Spleen (tissue), 11 donors: ENCODE measurements around the gene ANKRD33. TPM values are rescaled to one million over a fixed set of nuclear protein-coding genes. Genes with fewer than 3 reads are reported as not detected.

Source experiments
- DNase-seq: peaks from one replicate; pipeline ENCODE4 v3.0.0-alpha.2; 2020
- H3K27ac ChIP-seq, 8 donors: fragments of 200-600 bp; sonication (generic) in 7 of 8; 1 replicate in 4 of 8; 2 replicates in 4 of 8; pipeline versions ENCODE4 v1.5.0 to v1.8.0; 2016 to 2021; ENCODE audit warnings: inconsistent platforms in 4 of 8, mild to moderate bottlenecking in 4 of 8, moderate library complexity in 1 of 8
- H3K27me3 ChIP-seq, 7 donors: fragments of 200-600 bp; sonication (generic) in 6 of 7; replicated peaks in 1 of 7; 1 replicate in 4 of 7; 2 replicates in 3 of 7; pipeline versions ENCODE4 v1.5.0 to v1.8.0; 2016 to 2021; ENCODE audit warnings: inconsistent platforms in 3 of 7, mild to moderate bottlenecking in 1 of 7
- H3K36me3 ChIP-seq, 6 donors: fragments of 200-600 bp; sonication (generic) in 5 of 6; 1 replicate in 4 of 6; 2 replicates in 2 of 6; pipeline versions ENCODE4 v1.5.0 to v1.8.0; 2016 to 2021; ENCODE audit warnings: inconsistent platforms in 2 of 6
- H3K4me1 ChIP-seq, 6 donors: fragments of 200-600 bp; sonication (generic) in 5 of 6; 1 replicate in 3 of 6; 2 replicates in 3 of 6; pipeline versions ENCODE4 v1.5.0 to v1.8.0; 2016 to 2021; ENCODE audit warnings: inconsistent platforms in 3 of 6
- H3K4me3 ChIP-seq, 8 donors: fragments of 200-600 bp; sonication (generic) in 7 of 8; 1 replicate in 4 of 8; 2 replicates in 4 of 8; pipeline versions ENCODE4 v1.5.0 to v1.8.0; 2016 to 2021; ENCODE audit warnings: inconsistent platforms in 4 of 8, mild to moderate bottlenecking in 4 of 8, moderate library complexity in 2 of 8
- H3K9me3 ChIP-seq, 8 donors: fragments of 200-600 bp; sonication (generic) in 7 of 8; 1 replicate in 4 of 8; 2 replicates in 4 of 8; pipeline versions ENCODE4 v1.5.0 to v1.8.0; 2016 to 2021; ENCODE audit warnings: inconsistent platforms in 4 of 8
- CTCF ChIP-seq, 11 experiments: fragments of 200-600 bp in 7 of 11; fragments of 450-650 bp in 4 of 11; sonication (generic) in 4 of 11; IDR thresholded peaks in 8 of 11; conservative IDR thresholded peaks in 3 of 11; 1 replicate in 7 of 11; 2 replicates in 4 of 11; pipeline versions ENCODE4 v1.4.0 to v1.8.0; 2016 to 2021; ENCODE audit warnings: antibody characterized with exemption in 11 of 11, inconsistent platforms in 4 of 11, mild to moderate bottlenecking in 1 of 11
- POLR2A ChIP-seq, 3 donors: fragments of 450-650 bp; IDR thresholded peaks; one replicate each; pipeline ENCODE4 v1.5.1; 2017; ENCODE audit warnings: antibody characterized with exemption in 3 of 3, mild to moderate bottlenecking in 1 of 3
- POLR2AphosphoS5 ChIP-seq, 3 donors: sonication (generic); formaldehyde crosslinking; IDR thresholded peaks; one replicate each; pipeline ENCODE4 v1.5.1; 2017; ENCODE audit warnings: antibody characterized with exemption in 3 of 3
- WGBS, 5 donors: extraction: QIAGEN DNeasy Blood & Tissue Kit in 3 of 5; methylation state at CpG; one replicate each; pipeline versions ENCODE4 v1.1.5 to v1.1.7; 2013 to 2018; 5-methylcytosine and 5-hydroxymethylcytosine counted together
- intact Hi-C: fragments of 100-400 bp; cut with DNase I; formaldehyde crosslinking; loops from one replicate; pipeline ENCODE4 v1.15.0; 2023; ENCODE audit warnings: low total_unique reads
- polyA plus RNA-seq, 3 donors: library from polyadenylated mRNA; stranded (reverse); fragments of 200-250 nt; gene quantifications; one replicate each; pipeline ENCODE4 v1.2.1, GENCODE V29; 2013
- total RNA-seq, 7 donors: library from RNA; depleted of rRNA in 3 of 7; stranded (reverse); fragments of >200 nt in 3 of 7; fragmentation: NEBNext Ultra II Directional in 4 of 7; extraction: Animal tissue kit (Norgen Biotek cat#: 25700) in 4 of 7; gene quantifications; one replicate each; pipeline versions ENCODE4 v1.1.0 to v1.2.1, GENCODE V29; 2016 to 2021
- donor health status: healthy with polysubstance abuse.
- donor health status: DM: no; HTN: no; CAD: no; lungs with moderate emphysema.
- donor health status: DM: no; HTN: no; CAD: no.
- donor health status: Bipolar disorder and iron deficiency.
- donor health status: healthy.
- donor health status: DM: no; HTN: no; CAD: no.
- donor health status: DM: yes; HTN: yes; CAD: no.

The ANKRD33 gene
- total and polyA plus RNA-seq, 10 donors = not detected

GRCh38 chr12:51886021-51886710 lies 1.7 kb upstream of the ANKRD33 start:
- DNase-seq = peak; percentile 86
- TF ChIP-seq POLR2A (IDR thresholded peaks at IDR 0.05) = peak in 1 of 3 donors; percentile 20
- no peak for TF ChIP-seq CTCF (IDR thresholded peaks at IDR 0.05 in 8 of 11, conservative IDR thresholded peaks at IDR 0.05 in 3 of 11)
- peak in 2 of 3 donors; percentile 37 to 96 for TF ChIP-seq POLR2AphosphoS5 (IDR thresholded peaks at IDR 0.05)
- Histone ChIP-seq H3K27ac (peak overlapping the region; percentile 8 to 79 (median 70)), H3K9me3 (peaks cover 0 to 4% (median 0%) of the 10 kb centered on the region in 8 donors), H3K4me1 (peaks cover 3 to 40% (median 25%) of the 10 kb centered on the region in 6 donors), H3K36me3 (no peaks in the 10 kb centered on the region), H3K4me3 (peak overlapping the region in 1 of 8 donors; percentile 11), H3K27me3 (no peaks in the 10 kb centered on the region)
- intact Hi-C loops = no loop called here
- 45 to 51% (median 47%) methylated on average over 10 of the region's 10 CpGs for WGBS, 5 donors

GRCh38 chr12:51888316-51889215 lies 663 bp downstream of the ANKRD33 start:
- intact Hi-C loops = no loop called here
- 71 to 84% (median 79%) methylated on average over 13 to 15 of the region's 15 CpGs for WGBS, 5 donors
- Histone ChIP-seq H3K9me3 (peaks cover 0 to 4% (median 0%) of the 10 kb centered on the region in 8 donors), H3K27me3 (no peaks in the 10 kb centered on the region), H3K4me3 (no peak overlapping the region), H3K27ac (no peak overlapping the region), H3K36me3 (no peaks in the 10 kb centered on the region), H3K4me1 (peaks cover 3 to 35% (median 25%) of the 10 kb centered on the region in 6 donors)
- TF ChIP-seq POLR2A (IDR thresholded peaks at IDR 0.05) (no peak), POLR2AphosphoS5 (IDR thresholded peaks at IDR 0.05) (no peak), CTCF (IDR thresholded peaks at IDR 0.05 in 8 of 11, conservative IDR thresholded peaks at IDR 0.05 in 3 of 11) (no peak)
- no peak for DNase-seq

- Histone ChIP-seq H3K27ac (no peak overlapping the region), H3K4me3 (no peak overlapping the region), H3K9me3 (peaks cover 0 to 4% (median 0%) of the 10 kb centered on the region in 8 donors), H3K27me3 (no peaks in the 10 kb centered on the region), H3K4me1 (peaks cover 3 to 36% (median 26%) of the 10 kb centered on the region in 6 donors), H3K36me3 (no peaks in the 10 kb centered on the region)
- TF ChIP-seq POLR2A (IDR thresholded peaks at IDR 0.05) = no peak
- TF ChIP-seq CTCF (IDR thresholded peaks at IDR 0.05 in 8 of 11, conservative IDR thresholded peaks at IDR 0.05 in 3 of 11) = peak in 1 of 11 experiments; percentile 8
- intact Hi-C loops = no loop called here
- no peak for DNase-seq
- 84 to 87% (median 86%) methylated on average over 12 to 21 of the region's 21 CpGs for WGBS, 5 donors
Observed at GRCh38 chr12:51889216-51890132, 1.6 kb downstream of the ANKRD33 start.
